Hematopoietic multipotent progenitor cell treated with erythropoietin and hydrocortisone succinate and interleukin-3 and kit ligand, for 15 days (in vitro differentiated cells): ENCODE data around the gene OR4S1.
A peak's percentile ranks its signal among the peaks of the same experiment; 100 is the strongest.
"Not testable (repeated sequence)": the region's sequence is repeated elsewhere in the genome, so short reads cannot be mapped to it uniquely, and the experiment has no call there.

ENCODE experiments used
- DNase-seq: peaks from one replicate; pipeline ENCODE4 v3.0.0-alpha.2; 2015; ENCODE audit warnings: low spot score

OR4S1 gene, protein sequence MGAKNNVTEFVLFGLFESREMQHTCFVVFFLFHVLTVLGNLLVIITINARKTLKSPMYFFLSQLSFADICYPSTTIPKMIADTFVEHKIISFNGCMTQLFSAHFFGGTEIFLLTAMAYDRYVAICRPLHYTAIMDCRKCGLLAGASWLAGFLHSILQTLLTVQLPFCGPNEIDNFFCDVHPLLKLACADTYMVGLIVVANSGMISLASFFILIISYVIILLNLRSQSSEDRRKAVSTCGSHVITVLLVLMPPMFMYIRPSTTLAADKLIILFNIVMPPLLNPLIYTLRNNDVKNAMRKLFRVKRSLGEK

DNA sequence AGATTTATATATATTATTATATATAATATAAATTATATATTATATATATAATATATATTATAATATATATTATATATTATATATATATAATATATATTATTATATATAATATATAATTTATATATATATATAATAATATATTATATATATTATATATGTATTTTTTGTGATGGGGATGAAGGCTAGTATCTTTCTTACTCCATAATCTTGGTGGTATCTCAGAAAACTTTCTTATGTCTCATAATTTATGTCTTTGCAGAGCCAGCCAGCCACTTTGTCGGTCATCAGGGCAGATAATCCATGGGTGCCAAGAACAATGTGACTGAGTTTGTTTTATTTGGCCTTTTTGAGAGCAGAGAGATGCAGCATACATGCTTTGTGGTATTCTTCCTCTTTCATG is at the start of gene OR4S1:
Gene OR4S1 (plus strand): TSS at position 301 of the 400 bp plus-strand sequence. CDS start 0 bp downstream, at position 301.
- DNase-seq: no peak

DNA sequence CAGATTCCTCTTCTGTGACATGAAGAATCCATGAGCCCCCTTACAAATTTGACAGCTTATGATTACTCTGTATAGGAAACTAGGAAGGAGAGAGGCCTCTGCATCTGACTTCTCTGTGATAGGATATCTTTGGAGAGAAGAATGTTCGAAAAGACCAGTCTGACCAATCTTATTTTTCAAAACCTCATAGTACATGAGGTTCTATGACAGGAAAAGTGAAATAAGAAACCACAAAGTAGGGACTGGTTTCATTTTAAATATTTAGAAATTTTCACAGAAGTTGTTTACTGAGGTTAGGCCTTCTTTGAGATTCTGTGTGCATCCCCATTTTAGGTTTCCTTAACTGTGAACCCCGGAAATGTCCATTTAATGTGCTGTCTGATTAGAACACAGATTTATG is 44.4 kb upstream of the OR4S1 start:
- no peak for DNase-seq

GRCh38 chr11:48263423-48263911 is 42.6 kb upstream of the OR4S1 start, which contains the start of gene OR4X1:
Gene OR4X1, plus strand, starts transcription at chr11:48263861. Its CDS starts 0 bp downstream, at chr11:48263861.
- no peak for DNase-seq

DNA sequence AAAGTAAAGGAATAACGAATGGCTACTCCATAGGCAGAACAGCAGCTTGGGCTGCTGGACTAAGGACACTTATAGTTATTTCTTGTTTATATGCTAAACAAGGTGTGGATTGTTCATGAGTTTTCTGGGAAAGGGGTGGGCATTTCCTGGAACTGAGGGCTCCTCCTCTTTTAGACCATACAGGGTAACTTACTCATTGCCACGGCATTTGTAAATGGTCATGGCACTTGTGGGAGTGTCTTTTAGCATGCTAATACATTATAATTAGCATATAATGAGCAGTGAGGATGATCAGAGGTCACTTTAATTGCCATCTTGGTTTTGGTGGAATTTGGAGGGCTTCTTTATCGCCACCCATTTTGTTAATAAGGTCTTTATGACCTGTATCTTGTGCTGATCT is 35.4 kb upstream of the OR4S1 start:
- DNase-seq: no peak

GRCh38 chr11:48272606-48273005 is 33.4 kb upstream of the OR4S1 start:
- DNase-seq: no peak

GRCh38 chr11:48307760-48308386 is 1.9 kb downstream of the OR4S1 start:
- peak; percentile 49 for DNase-seq

DNA sequence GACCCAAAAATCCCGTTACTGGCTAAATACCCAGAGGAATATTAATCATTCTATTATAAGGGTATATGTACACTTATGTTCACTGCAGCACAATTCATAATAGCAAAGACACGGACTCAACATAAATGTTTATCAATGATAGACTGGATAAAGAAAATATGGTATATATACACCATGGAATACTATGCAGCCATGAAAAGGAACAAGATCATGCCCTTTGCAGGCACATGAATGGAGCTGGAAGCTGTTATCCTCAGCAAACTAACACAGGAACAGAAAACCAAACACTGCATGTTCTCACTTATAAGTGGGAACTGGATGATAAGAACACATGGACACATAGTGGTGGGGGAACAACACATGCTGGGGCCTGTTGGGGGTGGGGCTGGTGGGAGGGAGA is 7.6 kb downstream of the OR4S1 start:
- DNase-seq: not testable (repeated sequence)

DNA sequence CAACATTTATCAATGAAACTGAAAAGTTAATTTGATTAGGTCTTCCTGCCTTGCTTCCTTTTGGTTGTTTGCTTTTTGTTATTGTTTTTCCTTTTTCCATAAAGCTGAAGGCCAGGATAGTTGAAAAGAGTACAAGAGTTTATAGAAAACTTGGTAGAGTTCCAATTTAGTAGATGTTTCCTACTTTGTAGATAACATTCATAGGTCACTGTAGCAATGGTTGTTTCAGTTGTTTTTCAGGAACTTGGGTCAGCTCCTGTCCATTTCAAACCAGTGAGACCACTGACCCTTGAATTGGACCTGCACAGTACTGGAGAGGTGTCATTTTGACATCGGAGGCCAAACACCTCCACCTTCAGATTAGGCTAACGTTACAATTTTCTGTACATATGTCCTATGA is 13.8 kb downstream of the OR4S1 start:
- DNase-seq: not testable (repeated sequence)

GRCh38 chr11:48324620-48325019 is 18.6 kb downstream of the OR4S1 start, which contains the start of gene OR4C3:
Gene OR4C3, plus strand, starts transcription at chr11:48324920. Its CDS starts 102 bp downstream, at chr11:48325022.
- DNase-seq: not testable (repeated sequence)

- DNase-seq: no peak
These were observed 35.4 kb downstream of the OR4S1 start for GRCh38 chr11:48341466-48341865.

GRCh38 chr11:48342505-48342904 is 36.5 kb downstream of the OR4S1 start:
- not testable (repeated sequence) for DNase-seq

- DNase-seq: not testable (repeated sequence)
These were observed 40.3 kb downstream of the OR4S1 start for GRCh38 chr11:48346286-48346685.

GRCh38 chr11:48354013-48354412 is 48.0 kb downstream of the OR4S1 start:
- DNase-seq: no peak

GRCh38 chr11:48354677-48355076 is 48.7 kb downstream of the OR4S1 start:
- DNase-seq: no peak
